Measurements from ENCODE around the gene PDE4D.

Gene PDE4D

GRCh38 chr5:59188419-59189225, 704.9 kb downstream of the PDE4D start:
- no peak for DNase-seq

- no peak for DNase-seq
Measured at GRCh38 chr5:59187857-59188256, 705.7 kb downstream of the PDE4D start.

DNA sequence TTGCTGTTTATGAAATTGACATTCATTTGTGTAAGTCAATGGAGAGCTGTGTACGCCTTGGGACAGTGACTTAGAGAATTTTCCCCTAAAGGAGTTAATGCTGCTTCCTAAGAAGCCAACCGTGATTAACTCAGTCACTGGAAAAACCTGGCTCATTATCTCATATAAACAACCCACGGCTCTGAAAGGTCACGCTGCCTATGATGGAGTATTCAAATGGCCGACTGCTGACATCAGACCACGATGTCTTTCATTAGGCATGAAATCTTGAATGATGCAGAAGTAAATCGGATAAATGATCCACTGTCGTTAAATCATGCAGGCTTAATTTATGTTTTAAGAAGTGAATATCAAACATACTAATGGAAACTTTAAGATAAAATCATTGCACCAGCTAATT, 706.9 kb downstream of the PDE4D start:
- DNase-seq = no peak

- DNase-seq = no peak
Measured at GRCh38 chr5:59185757-59186385, 707.7 kb downstream of the PDE4D start.

- DNase-seq = no peak
Measured at GRCh38 chr5:59184769-59185168, 708.8 kb downstream of the PDE4D start.

DNA sequence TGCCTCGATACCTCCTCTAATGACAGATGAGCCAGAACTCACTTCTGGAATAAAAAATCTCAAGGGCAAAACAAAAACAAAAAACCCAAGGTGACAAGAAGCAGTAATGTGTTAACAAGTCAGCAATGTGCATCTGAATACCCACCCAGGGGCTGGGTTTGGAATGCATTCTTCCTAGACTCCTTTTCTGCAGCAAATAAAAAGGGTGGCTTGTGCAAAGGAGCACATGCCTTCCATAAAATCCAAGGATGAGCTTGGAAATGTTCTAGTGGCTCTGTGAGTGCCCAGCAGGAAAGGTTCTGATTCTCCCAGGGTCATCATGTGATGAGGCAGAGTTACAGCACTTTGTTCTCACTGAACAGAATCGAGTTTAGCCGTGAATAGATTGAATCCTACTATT, 710.8 kb downstream of the PDE4D start:
- no peak for DNase-seq

- no peak for DNase-seq
Measured at GRCh38 chr5:59180515-59180914, 713.0 kb downstream of the PDE4D start.

GRCh38 chr5:59179704-59180103, 713.8 kb downstream of the PDE4D start:
- DNase-seq = no peak

DNA sequence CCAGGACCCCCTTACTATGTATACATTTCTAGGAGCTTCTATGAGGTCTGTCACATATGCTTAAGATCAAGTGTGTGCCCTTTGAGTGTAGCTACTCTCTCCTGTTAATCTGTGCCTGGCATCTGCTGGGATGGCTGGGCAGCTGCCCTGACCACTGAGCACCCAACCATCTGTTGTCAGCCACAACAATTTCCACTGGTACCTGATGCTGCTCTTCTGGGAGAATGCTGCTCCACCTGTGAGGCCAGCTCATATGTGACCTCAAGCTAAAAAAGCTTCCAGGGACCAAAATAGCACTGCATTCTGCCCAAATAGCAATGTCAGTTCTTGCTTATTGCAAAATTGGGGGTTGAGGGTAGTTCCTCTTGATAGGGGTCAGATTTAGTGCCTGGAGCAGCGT, 715.0 kb downstream of the PDE4D start:
- no peak for DNase-seq

GRCh38 chr5:59178071-59178470, 715.5 kb downstream of the PDE4D start:
- no peak for DNase-seq

DNA sequence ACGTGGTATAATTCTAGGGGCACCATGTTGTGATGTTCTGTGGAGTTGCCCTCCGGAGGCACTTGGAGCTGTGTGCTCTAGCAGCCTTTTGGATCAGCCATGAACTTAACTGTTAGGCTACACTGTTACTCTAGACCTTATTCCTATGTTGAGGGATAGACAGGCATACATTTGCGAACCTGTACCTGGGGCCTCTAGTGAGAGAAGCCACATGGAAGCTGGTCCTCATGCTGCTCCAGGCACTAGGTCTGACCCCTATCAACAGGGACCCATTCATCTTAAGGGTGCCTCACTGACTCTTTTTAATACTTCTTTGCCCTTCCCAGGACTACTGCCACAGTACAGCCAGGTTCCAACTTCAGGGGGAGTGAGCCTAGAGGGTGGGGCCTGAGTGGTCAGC, 715.9 kb downstream of the PDE4D start:
- DNase-seq = no peak

GRCh38 chr5:59174248-59174844, 719.2 kb downstream of the PDE4D start:
- peak; percentile 18 for DNase-seq

DNA sequence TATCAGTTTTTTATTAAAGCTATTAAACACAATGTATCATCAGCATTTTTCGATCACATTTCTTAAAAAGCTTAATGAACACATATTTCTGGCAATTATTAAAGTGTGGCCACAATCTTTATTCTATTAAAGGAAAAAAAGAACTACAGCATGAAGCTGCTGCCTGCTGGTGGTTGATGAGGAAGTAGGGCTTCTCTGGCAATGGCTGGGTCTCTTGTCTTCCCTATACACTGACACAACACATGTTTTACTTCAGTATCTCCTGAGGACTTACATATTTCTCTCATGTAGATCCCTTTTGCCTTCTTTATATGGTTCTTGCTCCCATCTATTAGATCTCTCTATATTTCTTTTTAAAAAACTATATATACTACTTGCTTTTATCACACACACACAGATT, 719.9 kb downstream of the PDE4D start:
- no peak for DNase-seq

- no peak for DNase-seq
Measured at GRCh38 chr5:59171131-59171530, 722.4 kb downstream of the PDE4D start.

GRCh38 chr5:59169768-59170150, 723.8 kb downstream of the PDE4D start:
- no peak for DNase-seq

DNA sequence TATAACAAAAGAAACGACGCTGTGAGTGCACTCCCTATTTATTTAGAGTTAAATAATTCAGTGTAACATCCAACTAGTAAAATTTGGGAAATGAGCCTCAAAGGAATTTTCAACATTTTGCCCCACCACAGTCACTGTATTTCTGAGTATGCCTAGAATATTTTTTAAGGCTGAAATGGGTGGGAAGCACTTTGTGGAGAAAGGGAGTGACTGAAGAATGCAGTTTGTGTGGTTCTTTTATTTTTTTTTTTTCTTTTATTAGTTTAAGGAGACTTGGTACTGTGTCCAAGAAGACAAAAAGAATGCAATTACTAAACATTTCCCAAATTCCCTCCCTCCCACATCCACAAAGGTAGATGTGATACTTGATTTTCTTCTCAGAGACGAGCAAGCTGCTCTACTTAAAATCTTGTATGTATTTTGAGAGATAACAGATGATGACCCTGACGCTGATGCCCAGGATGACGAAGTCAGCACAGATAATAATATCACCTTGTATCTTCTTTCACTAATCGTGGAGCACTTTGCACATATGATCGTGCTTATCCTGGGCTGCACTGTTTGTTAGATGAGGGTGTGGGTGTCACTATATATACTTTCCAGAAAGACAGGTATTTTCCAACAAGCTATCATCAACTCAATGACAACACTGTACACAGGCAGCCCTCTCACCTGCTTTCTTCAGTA, 724.3 kb downstream of the PDE4D start:
- DNase-seq = no peak

DNA sequence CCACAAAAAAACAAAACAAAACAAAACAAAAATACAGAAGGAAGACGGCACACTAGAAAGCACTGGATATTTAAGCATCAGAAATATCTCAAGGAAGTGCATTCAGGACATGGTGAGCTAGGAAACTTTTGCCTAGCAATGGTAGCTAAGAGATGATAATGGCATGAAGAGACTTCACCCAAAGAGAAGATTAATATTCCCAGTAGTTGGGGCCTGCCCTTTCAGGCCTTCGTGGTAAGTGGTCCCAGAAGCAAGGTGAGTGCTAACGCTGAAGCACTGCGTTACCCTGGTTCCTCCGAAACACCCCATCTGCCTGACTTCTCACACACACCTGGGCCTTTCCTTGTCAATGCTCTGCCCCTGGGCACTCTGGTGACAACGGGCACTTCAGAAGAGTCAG, 725.5 kb downstream of the PDE4D start:
- DNase-seq = no peak

DNA sequence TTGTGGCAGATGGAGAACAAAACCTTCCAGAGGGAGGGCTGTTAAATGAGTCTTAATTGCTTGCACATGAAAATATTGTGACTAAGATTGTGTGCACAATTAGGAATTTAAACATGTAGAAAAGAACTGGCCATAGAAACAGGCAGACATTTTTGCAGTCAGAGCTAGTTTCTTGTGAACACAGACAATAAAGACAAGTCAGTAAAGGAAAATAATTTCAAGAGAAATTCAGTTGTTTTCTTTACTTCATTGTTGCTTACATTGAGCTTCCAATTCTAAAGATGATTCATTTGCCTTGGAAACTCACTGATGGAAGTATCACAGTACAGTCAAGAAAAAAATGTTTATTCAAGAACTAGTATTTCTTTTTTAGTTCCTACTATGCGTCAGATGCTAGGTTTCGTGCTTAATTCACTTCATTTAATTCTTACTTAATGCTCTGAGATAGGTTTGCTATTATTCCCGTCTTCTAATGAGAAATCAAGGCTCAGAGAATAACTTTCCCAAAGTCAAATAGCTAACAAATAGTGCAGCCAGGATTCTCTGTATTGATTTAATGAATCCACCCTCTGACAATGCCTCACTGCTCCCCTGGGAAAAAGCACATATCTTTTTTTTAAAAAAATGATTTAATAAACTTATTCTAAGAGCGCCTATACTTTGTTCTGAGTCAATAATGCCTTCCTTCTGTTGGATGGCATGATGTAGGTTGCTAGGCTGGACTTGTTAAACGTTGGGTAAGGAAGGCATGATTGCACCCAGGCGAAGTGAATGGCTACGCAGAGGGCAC, 729.3 kb downstream of the PDE4D start:
- no peak for DNase-seq

DNA sequence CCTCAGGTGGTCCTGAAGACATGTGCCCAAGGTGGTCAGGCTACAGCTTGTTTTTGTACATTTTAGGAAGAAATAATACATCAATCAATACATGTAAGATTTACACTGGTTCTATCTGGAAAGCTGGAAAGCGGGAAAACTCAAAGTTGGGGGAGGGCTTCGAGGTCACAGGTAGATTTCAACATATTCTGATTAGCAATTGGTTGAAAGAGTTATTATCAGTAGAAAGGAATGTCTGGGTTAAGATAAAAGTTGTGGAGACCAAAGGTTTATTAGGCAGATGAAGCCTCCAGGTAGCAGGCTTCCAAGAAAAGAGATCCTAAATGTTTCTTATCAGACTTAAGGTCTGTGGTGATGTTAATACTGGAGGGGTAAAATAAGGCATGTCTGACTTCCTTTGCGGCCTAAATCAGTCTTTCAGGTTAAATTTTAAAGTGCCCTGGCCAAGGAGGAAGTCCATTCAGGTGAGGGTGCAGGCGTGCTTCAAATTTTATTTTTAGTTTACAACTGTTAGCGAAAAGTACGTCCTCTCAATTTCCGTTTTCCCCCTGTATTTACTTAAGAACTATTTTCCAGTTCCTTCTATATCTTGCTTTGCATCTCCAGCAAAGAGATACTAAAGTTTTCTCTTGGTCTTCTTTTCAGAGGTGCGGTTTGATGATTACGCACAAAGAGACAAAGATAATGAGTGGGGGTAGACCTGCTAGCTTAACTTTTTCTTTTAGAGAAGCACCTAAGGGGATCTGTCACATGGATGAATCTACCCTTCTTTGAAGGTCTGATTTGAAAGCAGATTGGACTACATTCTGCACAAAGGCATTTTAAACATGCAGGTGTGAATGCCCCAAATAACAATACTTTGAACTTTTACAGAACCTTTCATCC, 732.1 kb downstream of the PDE4D start:
- no peak for DNase-seq

GRCh38 chr5:59158637-59159391, 734.7 kb downstream of the PDE4D start:
- DNase-seq = no peak

DNA sequence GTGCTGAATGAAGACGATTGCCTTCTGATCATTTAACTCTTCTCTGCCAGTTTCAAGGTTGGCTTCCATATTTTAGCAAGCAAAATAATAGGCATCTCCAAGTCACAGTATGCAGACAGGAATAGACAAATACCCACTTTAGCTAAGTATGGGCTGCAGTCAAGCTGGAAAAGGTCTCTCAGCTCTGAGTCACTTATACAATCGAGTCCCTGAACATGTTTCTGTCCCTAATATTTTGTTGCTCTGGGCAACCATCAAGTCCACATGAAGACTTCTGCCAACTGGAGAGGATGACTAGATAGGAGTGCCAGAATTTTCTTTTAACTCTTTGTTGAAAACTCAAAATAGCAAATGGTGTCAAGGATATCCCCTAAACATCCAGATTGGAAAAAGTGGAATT, 735.4 kb downstream of the PDE4D start:
- DNase-seq = no peak

Measured in 8988T (cell line).